ENCODE measurements around the gene LIMK1.

GRCh38 chr7:74087791-74088453, 4.3 kb downstream of the LIMK1 start:
- TF ChIP-seq EZH2 (IDR thresholded peaks at IDR 0.05; ENCODE audit: low read length): no peak
- TF ChIP-seq CTCF (optimal IDR thresholded peaks at IDR 0.05 in 1 of 3, IDR thresholded peaks at IDR 0.05 in 1 of 3, conservative IDR thresholded peaks at IDR 0.05 in 1 of 3; ENCODE audit: extremely low read depth in 1 of 3, insufficient read depth in 2 of 3, low read length in 3 of 3): no peak
